Keratinocyte (primary cell): ENCODE data around the gene PCDHGC3. TPM values are rescaled to one million over a fixed set of nuclear protein-coding genes. Genes with fewer than 3 reads are reported as not detected.

ENCODE experiments used
- DNase-seq: peaks from one replicate; pipeline ENCODE4 v3.0.0-alpha.2; 2011; ENCODE audit warnings: low read depth, missing footprints, low spot score
- FAIRE-seq: peaks from 2 replicates; lab custom pipeline; 2011; peaks lifted over from hg19 to GRCh38; lab: Jason Lieb, UNC
- H2AFZ ChIP-seq: 2 replicates; pipeline ENCODE4 v1.6.0; 2012; ENCODE audit warnings: low read length, control low read depth, inconsistent platforms; ENCODE audit not compliant: control insufficient read depth
- H3K27ac ChIP-seq: 2 replicates; pipeline ENCODE4 v1.5.1; 2011; ENCODE audit warnings: low read length; ENCODE audit not compliant: control insufficient read depth, insufficient read depth
- H3K27me3 ChIP-seq: 3 replicates; pipeline ENCODE4 v1.6.0; 2011; ENCODE audit warnings: low read length; ENCODE audit not compliant: control insufficient read depth, insufficient read depth; ENCODE audit errors: extremely low read depth
- H3K36me3 ChIP-seq, 2 experiments: 2 replicates in 1 of 2; 3 replicates in 1 of 2; pipeline ENCODE4 v1.5.1; 2011; ENCODE audit warnings: low read length in 2 of 2, mild to moderate bottlenecking in 1 of 2; ENCODE audit not compliant: control insufficient read depth in 2 of 2, insufficient read depth in 2 of 2; ENCODE audit errors: extremely low read depth in 1 of 2
- H3K4me1 ChIP-seq: 3 replicates; pipeline ENCODE4 v1.5.1; 2011; ENCODE audit warnings: low read length; ENCODE audit not compliant: control insufficient read depth, insufficient read depth; ENCODE audit errors: extremely low read depth
- H3K4me2 ChIP-seq: 3 replicates; pipeline ENCODE4 v1.6.0; 2011; ENCODE audit warnings: low read depth, low read length; ENCODE audit not compliant: control insufficient read depth, insufficient read depth; ENCODE audit errors: extremely low read depth
- H3K4me3 ChIP-seq, 3 experiments: fragments of 200-600 bp in 1 of 3; sonication (generic) in 1 of 3; 2 replicates in 2 of 3; 3 replicates in 1 of 3; pipeline ENCODE4 v1.5.1; 2011 to 2016; ENCODE audit warnings: low read length in 3 of 3, mild to moderate bottlenecking in 3 of 3, control low read depth in 2 of 3, inconsistent platforms in 1 of 3, low read depth in 1 of 3, mixed read lengths in 1 of 3, mixed run types in 1 of 3, moderate library complexity in 1 of 3; ENCODE audit not compliant: control insufficient read depth in 2 of 3, insufficient read depth in 2 of 3; ENCODE audit errors: extremely low read depth in 1 of 3
- H3K79me2 ChIP-seq: 2 replicates; pipeline ENCODE4 v1.6.0; 2012; ENCODE audit warnings: low read length; ENCODE audit not compliant: control insufficient read depth, insufficient read depth
- H3K9ac ChIP-seq: 3 replicates; pipeline ENCODE4 v1.6.0; 2011; ENCODE audit warnings: low read length; ENCODE audit not compliant: control insufficient read depth, insufficient read depth; ENCODE audit errors: extremely low read depth
- H3K9me1 ChIP-seq: 3 replicates; pipeline ENCODE4 v1.6.0; 2011; ENCODE audit warnings: low read length; ENCODE audit not compliant: control insufficient read depth, insufficient read depth; ENCODE audit errors: extremely low read depth
- H3K9me3 ChIP-seq: 2 replicates; pipeline ENCODE4 v1.5.1; 2012; ENCODE audit warnings: low read depth, low read length; ENCODE audit not compliant: control insufficient read depth
- H4K20me1 ChIP-seq: 3 replicates; pipeline ENCODE4 v1.6.0; 2011; ENCODE audit warnings: low read length; ENCODE audit not compliant: control insufficient read depth, insufficient read depth; ENCODE audit errors: extremely low read depth
- EZH2 ChIP-seq: IDR thresholded peaks from one replicate; pipeline ENCODE4 v1.6.1; 2012; ENCODE audit warnings: inconsistent platforms, mild to moderate bottlenecking, low read length, moderate library complexity
- dilution Hi-C: fragments of 300-500 bp; cut with MboI; formaldehyde crosslinking; loops from one replicate; pipeline ENCODE4 v1.7.0; 2020; ENCODE audit warnings: low sequenced_read_pairs; ENCODE audit not compliant: extremely low pct_ligation_motif_present
- polyA plus RNA-seq, 5 experiments: library from polyadenylated mRNA; depleted of rRNA in 3 of 5; stranded (reverse) in 3 of 5; stranded (forward) in 1 of 5; unstranded in 1 of 5; fragments of >200 nt; gene quantifications; 1 replicate in 1 of 5; 2 replicates in 3 of 5; 3 replicates in 1 of 5; pipeline versions ENCODE4 v1.2.1 to v1.2.3, GENCODE V29; 2011 to 2012; ENCODE audit warnings: missing spikeins in 2 of 5, low read depth in 1 of 5, low replicate concordance in 1 of 5
- TF ChIP-seq, protein P1 (sequence below), 3 experiments: IDR thresholded peaks in 1 of 3; conservative IDR thresholded peaks in 1 of 3; optimal IDR thresholded peaks in 1 of 3; 2 replicates in 2 of 3; 3 replicates in 1 of 3; pipeline versions ENCODE3 to v1.5.1; 2011; ENCODE audit warnings: low read length in 3 of 3, mild to moderate bottlenecking in 3 of 3, moderate library complexity in 2 of 3, control low read depth in 1 of 3, inconsistent platforms in 1 of 3; ENCODE audit not compliant: insufficient read depth in 2 of 3; ENCODE audit errors: extremely low read depth in 1 of 3

The PCDHGC3 gene
- polyA plus RNA-seq, 1 donor (not counting 4 experiments of a cell fraction or from before 2014, with no cell fraction given), result 15.2 TPM

DNA sequence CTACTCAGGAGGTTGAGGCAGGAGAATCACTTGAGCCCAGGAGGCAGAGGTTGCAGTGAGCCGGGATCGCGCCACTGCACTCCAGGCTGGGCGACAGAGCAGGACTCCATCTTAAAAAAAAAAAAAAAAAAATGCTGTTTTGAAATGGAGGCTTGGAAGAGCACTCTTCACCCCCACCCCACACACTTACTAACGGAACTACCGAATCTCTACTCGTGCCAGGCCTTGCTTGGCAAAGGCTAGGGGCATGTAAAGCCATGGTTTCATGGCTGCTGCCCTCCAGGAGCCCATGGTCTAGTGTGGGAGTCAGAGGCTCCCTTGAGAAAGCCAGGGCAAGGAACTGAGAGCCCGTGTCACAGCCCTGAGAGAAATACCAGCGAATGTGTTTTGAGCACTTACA lies 34.4 kb downstream of the PCDHGC3 start:
- no peak overlapping the region for H3K4me2 ChIP-seq
- no peaks in the 10 kb centered on the region for H3K9me3 ChIP-seq
- no peak overlapping the region for H3K27ac ChIP-seq
- H3K4me1 ChIP-seq, result peaks cover 38% of the 10 kb centered on the region
- H3K27me3 ChIP-seq, result no peaks in the 10 kb centered on the region
- dilution Hi-C loops, result no loop called here
- TF ChIP-seq EZH2, result no peak
- H3K4me3 ChIP-seq, result no peak overlapping the region
- H2AFZ ChIP-seq, result no peak overlapping the region
- no peaks in the 10 kb centered on the region for H3K79me2 ChIP-seq
- no peaks in the 10 kb centered on the region for H4K20me1 ChIP-seq
- no peak for DNase-seq
- no peak overlapping the region for H3K9ac ChIP-seq
- peaks cover 3 to 14% of the 10 kb centered on the region in 2 experiments for H3K36me3 ChIP-seq
- no peaks in the 10 kb centered on the region for H3K9me1 ChIP-seq
- FAIRE-seq, result no peak

DNA sequence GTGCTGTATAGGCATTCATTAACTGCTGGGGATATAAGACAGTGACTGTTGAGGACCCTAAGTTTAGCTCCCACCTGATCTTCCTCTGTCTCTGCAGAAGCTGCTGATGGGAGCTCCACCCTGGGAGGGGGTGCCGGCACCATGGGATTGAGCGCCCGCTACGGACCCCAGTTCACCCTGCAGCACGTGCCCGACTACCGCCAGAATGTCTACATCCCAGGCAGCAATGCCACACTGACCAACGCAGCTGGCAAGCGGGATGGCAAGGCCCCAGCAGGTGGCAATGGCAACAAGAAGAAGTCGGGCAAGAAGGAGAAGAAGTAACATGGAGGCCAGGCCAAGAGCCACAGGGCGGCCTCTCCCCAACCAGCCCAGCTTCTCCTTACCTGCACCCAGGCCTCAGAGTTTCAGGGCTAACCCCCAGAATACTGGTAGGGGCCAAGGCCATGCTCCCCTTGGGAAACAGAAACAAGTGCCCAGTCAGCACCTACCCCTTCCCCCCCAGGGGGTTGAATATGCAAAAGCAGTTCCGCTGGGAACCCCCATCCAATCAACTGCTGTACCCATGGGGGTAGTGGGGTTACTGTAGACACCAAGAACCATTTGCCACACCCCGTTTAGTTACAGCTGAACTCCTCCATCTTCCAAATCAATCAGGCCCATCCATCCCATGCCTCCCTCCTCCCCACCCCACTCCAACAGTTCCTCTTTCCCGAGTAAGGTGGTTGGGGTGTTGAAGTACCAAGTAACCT lies 35.3 kb downstream of the PCDHGC3 start:
- DNase-seq (no peak), FAIRE-seq (no peak)
- no peak overlapping the region for H3K9ac ChIP-seq
- H4K20me1 ChIP-seq, result no peaks in the 10 kb centered on the region
- TF ChIP-seq, protein P1, sequence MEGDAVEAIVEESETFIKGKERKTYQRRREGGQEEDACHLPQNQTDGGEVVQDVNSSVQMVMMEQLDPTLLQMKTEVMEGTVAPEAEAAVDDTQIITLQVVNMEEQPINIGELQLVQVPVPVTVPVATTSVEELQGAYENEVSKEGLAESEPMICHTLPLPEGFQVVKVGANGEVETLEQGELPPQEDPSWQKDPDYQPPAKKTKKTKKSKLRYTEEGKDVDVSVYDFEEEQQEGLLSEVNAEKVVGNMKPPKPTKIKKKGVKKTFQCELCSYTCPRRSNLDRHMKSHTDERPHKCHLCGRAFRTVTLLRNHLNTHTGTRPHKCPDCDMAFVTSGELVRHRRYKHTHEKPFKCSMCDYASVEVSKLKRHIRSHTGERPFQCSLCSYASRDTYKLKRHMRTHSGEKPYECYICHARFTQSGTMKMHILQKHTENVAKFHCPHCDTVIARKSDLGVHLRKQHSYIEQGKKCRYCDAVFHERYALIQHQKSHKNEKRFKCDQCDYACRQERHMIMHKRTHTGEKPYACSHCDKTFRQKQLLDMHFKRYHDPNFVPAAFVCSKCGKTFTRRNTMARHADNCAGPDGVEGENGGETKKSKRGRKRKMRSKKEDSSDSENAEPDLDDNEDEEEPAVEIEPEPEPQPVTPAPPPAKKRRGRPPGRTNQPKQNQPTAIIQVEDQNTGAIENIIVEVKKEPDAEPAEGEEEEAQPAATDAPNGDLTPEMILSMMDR (optimal IDR thresholded peaks at IDR 0.05 in 1 of 3, IDR thresholded peaks at IDR 0.05 in 1 of 3, conservative IDR thresholded peaks at IDR 0.05 in 1 of 3; ENCODE audit: extremely low read depth in 1 of 3, insufficient read depth in 2 of 3, low read length in 3 of 3), result no peak
- TF ChIP-seq EZH2, result no peak
- no peak overlapping the region for H3K4me2 ChIP-seq
- no peak overlapping the region for H2AFZ ChIP-seq
- peaks cover 9% of the 10 kb centered on the region in 2 experiments for H3K36me3 ChIP-seq
- no peaks in the 10 kb centered on the region for H3K9me3 ChIP-seq
- no peaks in the 10 kb centered on the region for H3K27me3 ChIP-seq
- dilution Hi-C loops, result no loop called here
- no peaks in the 10 kb centered on the region for H3K79me2 ChIP-seq
- H3K9me1 ChIP-seq, result no peaks in the 10 kb centered on the region
- H3K4me3 ChIP-seq, result no peak overlapping the region
- H3K4me1 ChIP-seq, result peaks cover 39% of the 10 kb centered on the region
- no peak overlapping the region for H3K27ac ChIP-seq
